ENCODE data around the gene BHLHE23.

DNA sequence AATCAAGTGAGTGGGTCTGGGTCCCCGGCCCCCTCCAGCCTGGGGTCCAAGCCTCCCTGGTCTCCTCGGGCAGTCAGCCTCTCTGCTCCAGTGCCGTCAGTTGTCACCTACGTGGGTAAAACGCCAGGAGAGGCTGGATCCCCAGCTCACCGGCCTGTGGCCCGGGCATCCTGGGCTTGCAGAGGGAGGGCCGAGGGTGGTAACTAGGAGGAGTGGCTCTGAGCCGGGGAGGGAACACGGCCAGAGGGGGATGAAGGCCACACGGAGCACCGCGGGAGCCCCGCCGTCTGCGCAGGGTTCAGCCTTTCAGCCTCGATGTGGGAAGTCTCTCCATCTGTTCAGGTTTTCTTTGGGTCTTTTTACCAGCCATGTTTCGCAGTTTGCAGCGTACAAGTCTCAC lies 29.5 kb upstream of the BHLHE23 start:
- TF ChIP-seq EGR1 (IDR thresholded peaks at IDR 0.05) (no peak), RAD21 (IDR thresholded peaks at IDR 0.05; ENCODE audit: low read depth) (no peak)
- TF ChIP-seq, protein P1, sequence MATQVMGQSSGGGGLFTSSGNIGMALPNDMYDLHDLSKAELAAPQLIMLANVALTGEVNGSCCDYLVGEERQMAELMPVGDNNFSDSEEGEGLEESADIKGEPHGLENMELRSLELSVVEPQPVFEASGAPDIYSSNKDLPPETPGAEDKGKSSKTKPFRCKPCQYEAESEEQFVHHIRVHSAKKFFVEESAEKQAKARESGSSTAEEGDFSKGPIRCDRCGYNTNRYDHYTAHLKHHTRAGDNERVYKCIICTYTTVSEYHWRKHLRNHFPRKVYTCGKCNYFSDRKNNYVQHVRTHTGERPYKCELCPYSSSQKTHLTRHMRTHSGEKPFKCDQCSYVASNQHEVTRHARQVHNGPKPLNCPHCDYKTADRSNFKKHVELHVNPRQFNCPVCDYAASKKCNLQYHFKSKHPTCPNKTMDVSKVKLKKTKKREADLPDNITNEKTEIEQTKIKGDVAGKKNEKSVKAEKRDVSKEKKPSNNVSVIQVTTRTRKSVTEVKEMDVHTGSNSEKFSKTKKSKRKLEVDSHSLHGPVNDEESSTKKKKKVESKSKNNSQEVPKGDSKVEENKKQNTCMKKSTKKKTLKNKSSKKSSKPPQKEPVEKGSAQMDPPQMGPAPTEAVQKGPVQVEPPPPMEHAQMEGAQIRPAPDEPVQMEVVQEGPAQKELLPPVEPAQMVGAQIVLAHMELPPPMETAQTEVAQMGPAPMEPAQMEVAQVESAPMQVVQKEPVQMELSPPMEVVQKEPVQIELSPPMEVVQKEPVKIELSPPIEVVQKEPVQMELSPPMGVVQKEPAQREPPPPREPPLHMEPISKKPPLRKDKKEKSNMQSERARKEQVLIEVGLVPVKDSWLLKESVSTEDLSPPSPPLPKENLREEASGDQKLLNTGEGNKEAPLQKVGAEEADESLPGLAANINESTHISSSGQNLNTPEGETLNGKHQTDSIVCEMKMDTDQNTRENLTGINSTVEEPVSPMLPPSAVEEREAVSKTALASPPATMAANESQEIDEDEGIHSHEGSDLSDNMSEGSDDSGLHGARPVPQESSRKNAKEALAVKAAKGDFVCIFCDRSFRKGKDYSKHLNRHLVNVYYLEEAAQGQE (IDR thresholded peaks at IDR 0.05; ENCODE audit: low read depth) = no peak
